Measurements from ENCODE around the gene GABRP.

- TF ChIP-seq CTCF (IDR thresholded peaks at IDR 0.05; ENCODE audit: low read depth, low read length, poor library complexity, severe bottlenecking): no peak
- TF ChIP-seq EZH2phosphoT487 (IDR thresholded peaks at IDR 0.05; ENCODE audit: borderline replicate concordance, low read length): no peak
Observed at GRCh38 chr5:170819824-170820223, 36.3 kb downstream of the GABRP start.

All from DOHH2 (cell line).